GM21717 (cell line): Measurements from ENCODE around the gene FAM171A1.
"Not testable (repeated sequence)": the region's sequence is repeated elsewhere in the genome, so short reads cannot be mapped to it uniquely, and the experiment has no call there.

Experiments
- ATAC-seq: cut with Tn5 transposase; IDR thresholded peaks from one replicate; pipeline ENCODE4 v1.9.1; 2021; ENCODE audit warnings: mild to moderate bottlenecking, moderate library complexity; ENCODE audit not compliant: unreplicated experiment

Gene FAM171A1

GRCh38 chr10:15295537-15296325 lies 75.4 kb downstream of the FAM171A1 start:
- ATAC-seq = no peak

GRCh38 chr10:15293862-15294842 lies 76.9 kb downstream of the FAM171A1 start:
- no peak for ATAC-seq

DNA sequence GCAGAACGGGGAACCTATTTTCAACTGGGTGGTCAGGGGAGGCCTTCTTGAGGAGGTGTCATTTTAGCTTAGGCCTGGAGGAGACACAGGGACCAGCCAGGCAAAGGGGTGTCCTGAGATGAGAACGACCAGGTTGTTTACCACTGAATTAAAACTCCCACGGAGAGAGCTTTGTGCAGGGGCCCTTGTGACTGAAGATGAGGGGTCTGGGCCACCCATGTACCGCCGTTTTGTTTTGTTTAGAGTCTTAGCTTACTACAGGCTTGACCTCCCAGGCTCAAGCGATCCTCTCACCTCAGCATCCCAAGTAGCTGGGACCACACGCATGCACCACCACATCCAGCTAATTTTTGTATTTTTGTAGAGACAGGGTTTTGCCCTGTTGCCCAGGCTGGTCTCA lies 80.4 kb downstream of the FAM171A1 start:
- no peak for ATAC-seq

GRCh38 chr10:15290150-15290549 lies 80.9 kb downstream of the FAM171A1 start:
- ATAC-seq = no peak

DNA sequence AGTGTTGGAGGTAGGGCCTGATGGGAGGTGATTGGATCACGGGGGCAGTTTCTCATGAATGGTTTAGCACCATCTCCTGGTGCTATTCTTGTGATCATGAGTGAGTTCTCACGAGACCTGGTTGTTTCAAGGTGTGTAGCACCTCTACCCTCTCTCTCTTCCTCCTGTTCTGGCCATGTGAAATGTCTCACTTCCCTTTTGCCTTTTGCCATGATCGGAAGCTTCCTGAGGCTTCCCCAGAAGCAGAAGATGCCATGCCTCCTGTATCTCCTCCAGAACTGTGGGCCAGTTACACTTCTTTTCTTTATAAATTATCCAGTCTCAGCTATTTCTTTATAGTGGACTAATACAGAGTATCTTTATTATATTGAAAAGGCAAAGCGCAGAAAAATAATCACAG lies 90.1 kb downstream of the FAM171A1 start:
- ATAC-seq = no peak

- ATAC-seq = no peak
Measured at GRCh38 chr10:15280462-15280861, 90.6 kb downstream of the FAM171A1 start.

- no peak for ATAC-seq
Measured at GRCh38 chr10:15279236-15279635, 91.9 kb downstream of the FAM171A1 start.

DNA sequence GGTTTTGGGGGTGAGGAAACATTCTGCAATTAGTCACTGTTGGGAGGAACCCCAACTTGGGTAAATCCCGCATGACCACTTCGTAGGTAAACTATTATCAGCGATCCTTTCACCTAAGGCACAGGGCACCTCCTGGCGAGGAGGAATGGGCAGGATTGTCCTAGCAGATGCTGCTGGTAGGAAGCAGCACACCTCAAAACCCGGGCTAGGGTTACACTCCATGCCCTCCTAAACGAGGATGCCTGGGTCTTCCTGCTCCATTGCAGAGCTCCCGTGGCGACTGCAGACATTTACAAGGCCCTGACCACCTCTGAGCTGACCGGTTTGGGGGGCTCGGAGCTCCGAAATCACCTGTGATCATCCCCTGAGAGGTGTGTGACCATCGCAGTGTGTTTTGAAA lies 92.3 kb downstream of the FAM171A1 start:
- ATAC-seq = no peak

DNA sequence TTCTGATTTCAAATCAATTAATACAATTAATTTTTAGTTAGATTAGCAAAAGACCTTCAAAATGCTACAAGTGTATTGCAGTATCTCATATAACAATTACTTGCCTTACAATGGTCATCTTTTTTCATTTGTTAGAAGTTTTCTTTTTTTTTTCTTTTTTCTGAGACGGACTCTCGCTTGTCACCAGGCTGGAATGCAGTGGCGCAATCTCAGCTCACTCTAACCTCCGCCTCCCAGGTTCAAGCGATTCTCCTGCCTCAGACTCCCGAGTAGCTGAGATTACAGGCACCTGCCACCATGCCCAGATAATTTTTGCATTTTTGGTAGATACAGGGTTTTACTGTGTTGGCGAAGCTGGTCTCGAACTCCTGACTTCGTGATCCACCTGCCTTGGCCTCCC lies 95.0 kb downstream of the FAM171A1 start:
- not testable (repeated sequence) for ATAC-seq

DNA sequence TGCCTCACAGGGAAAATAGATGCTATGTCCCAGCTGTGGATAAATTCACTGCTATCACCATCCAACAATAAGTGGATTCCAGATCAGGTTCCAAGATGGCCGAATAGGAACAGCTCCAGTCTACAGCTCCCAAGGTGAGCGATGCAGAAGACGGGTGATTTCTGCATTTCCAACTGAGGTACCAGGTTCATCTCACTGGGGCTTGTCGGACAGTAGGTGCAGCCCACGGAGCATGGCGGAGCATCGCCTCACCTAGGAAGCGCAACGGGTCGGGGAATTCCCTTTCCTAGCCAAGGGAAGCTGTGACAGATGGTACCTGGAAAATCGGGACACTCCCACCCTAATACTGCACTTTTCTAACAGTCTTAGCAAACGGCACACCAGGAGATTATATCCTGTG lies 101.3 kb downstream of the FAM171A1 start:
- ATAC-seq = not testable (repeated sequence)

- no peak for ATAC-seq
Measured at GRCh38 chr10:15267496-15267895, 103.6 kb downstream of the FAM171A1 start.

- no peak for ATAC-seq
Measured at GRCh38 chr10:15266117-15266516, 105.0 kb downstream of the FAM171A1 start.

GRCh38 chr10:15265558-15265957 lies 105.5 kb downstream of the FAM171A1 start:
- no peak for ATAC-seq

DNA sequence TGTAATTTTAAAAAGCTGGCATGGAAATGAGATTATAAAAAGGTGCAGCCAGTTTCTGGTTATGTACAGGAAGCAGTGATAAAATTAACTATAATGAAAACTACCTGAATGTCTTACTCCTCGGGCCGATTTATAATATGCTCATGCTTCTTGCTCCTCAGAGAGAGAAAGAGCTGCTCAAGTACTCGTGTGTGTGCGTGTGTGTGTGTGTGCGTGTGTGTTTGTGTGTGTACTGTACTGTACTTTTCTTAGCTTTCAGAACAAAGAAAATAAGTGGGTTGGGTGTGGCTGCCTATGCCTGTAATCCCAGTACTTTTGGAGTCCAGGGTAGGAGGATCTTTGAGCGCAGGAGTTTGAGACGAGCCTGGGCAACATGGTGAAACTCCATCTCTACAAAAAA lies 106.0 kb downstream of the FAM171A1 start:
- no peak for ATAC-seq

DNA sequence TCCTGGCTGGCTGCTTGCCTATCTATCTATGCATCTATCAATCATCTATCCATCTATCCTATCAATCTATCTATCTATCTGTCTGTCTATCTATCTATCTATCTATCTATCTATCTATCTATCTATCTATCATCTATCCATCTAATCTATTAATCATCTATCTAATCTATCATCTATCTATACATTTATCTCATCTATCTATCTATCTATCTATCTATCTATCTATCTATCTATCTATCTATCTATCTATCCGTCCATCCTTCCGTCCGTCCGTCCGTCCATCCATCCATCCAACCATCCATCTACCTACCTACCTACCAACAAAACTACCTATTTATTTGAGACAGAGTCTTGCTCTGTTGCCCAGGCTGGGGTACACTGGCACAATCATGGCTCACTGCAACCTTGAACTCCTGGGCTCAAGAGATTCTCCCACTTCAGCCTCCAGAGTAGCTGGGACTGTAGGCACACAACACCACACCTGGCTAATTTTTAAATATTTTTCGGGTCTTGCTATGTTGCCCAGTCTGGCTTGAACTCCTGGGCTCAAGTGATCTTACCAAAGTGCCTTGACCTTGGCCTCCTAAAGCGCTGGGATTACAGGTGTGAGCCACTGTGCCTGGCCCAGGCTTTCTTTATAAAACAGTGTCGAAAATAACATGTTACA lies 107.3 kb downstream of the FAM171A1 start:
- ATAC-seq = no peak

DNA sequence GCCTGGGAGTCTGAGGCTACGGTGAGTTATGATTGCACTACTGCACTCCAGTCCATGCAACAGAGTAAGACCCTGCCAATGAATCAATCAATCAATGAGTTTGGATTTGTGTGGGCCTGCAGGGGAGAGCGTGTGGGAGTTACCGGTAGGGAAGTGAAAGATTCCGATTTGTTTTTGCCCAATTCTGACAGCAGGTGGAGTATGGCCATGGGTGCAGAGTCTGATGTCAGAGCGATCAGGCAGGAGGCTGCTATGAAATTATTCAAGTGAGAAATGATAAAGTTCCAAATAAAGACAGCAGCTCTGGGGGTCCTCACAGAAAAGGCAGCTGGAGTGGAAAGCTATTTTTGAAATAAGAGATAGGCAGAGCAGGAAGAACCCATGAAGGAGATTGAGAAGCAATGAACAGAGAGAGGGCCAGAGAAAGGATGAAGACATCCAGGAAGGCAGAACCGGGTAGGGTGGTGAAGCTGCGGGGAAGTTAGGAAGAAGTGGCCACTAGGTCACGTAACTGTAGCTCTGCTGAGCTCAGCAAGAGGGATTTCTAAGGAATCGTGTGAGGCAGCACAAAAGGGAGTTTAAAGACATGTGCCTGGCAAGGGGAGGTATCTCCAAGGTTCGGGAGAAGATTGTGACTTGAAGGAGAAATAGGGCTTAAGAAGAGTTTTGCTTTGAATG lies 108.9 kb downstream of the FAM171A1 start:
- ATAC-seq = no peak

DNA sequence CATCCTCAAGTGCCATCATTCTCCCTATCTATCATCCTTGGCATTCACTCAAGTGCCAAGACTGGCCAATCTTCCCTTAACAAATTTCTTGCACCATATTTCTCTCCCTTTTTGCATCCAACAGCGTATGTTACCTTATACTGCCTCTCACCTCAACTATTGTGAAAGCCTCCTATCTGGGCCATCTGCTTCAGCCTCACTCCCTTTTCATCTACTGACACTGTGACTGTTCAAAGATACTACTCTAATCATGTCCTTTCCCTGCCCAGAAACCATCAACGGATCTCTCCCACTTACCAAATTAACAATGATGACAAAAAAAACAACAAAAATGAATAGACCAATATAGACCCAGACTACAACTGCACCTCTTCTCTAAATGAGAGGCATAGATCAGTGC lies 112.0 kb downstream of the FAM171A1 start:
- ATAC-seq = no peak

GRCh38 chr10:15258255-15258654 lies 112.8 kb downstream of the FAM171A1 start:
- ATAC-seq = no peak

DNA sequence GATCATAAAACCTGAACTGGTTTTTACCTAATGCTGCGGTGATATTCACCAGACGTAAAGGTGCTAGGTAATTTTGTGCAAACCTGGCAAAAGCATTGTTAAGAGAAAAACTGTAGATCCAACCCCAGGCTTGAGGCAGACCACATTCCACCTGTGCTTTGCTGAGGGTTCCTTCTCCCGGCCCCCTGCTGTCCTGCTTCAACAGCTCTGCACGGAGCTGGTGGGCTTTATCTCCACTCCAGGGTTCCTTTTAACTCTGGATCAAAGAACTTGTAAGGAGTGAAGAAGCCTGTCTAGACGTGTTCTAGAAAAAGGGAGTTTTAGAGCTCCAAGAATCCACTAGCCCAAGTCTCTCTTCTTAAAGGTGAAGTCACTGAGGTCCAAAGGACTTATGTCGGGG lies 115.1 kb downstream of the FAM171A1 start:
- ATAC-seq = no peak

GRCh38 chr10:15254808-15255648 lies 116.1 kb downstream of the FAM171A1 start:
- no peak for ATAC-seq
